Hepatocyte (in vitro differentiated cells): Measurements from ENCODE around the gene RMP24.
"Not testable (repeated sequence)": the region's sequence is repeated elsewhere in the genome, so short reads cannot be mapped to it uniquely, and the experiment has no call there.

Source experiments
- CTCF ChIP-seq: fragments of 200-600 bp; sonication (generic); IDR thresholded peaks from 2 replicates; pipeline ENCODE4 v1.5.1; 2016; ENCODE audit warnings: antibody characterized with exemption, mild to moderate bottlenecking; ENCODE audit not compliant: poor library complexity
- EZH2 ChIP-seq: fragments of 200-600 bp; sonication (generic); IDR thresholded peaks from 2 replicates; pipeline ENCODE4 v1.6.1; 2016; ENCODE audit warnings: antibody characterized with exemption, mild to moderate bottlenecking, borderline replicate concordance

GRCh38 chr18:36024241-36024640 lies 51.8 kb downstream of the RMP24 start:
- TF ChIP-seq CTCF, EZH2: not testable (repeated sequence)
